Measurements from ENCODE around the gene DRGX. TPM values are rescaled to one million over a fixed set of nuclear protein-coding genes. Genes with fewer than 3 reads are reported as not detected.

The DRGX gene
- not detected in 2 replicates for total RNA-seq
- long read RNA-seq = 0 reads

GRCh38 chr10:49395741-49396665, at the start of gene DRGX:
Gene DRGX, minus strand, starts transcription at chr10:49396089. Its CDS starts 649 bp downstream, at chr10:49395440.
- Mint-ChIP-seq H3K4me1 (ENCODE audit: unreplicated experiment) (peaks cover 22% of the 10 kb centered on the region), H3K36me3 (ENCODE audit: unreplicated experiment) (no peaks in the 10 kb centered on the region), H3K27me3 (ENCODE audit: unreplicated experiment) (peaks cover 90% of the 10 kb centered on the region), H3K27ac (ENCODE audit: unreplicated experiment) (no peak within 1 kb of the TSS), H3K4me3 (ENCODE audit: unreplicated experiment) (peak within 1 kb of the TSS; percentile 22), H3K9me3 (ENCODE audit: unreplicated experiment) (no peaks in the 10 kb centered on the region)
- peak; percentile 34 for DNase-seq (ENCODE audit: extremely low spot score, unreplicated experiment)
- TF ChIP-seq CTCF (IDR thresholded peaks at IDR 0.05) = no peak

GRCh38 chr10:49444349-49444748, 48.5 kb upstream of the DRGX start:
- Mint-ChIP-seq H3K36me3 (ENCODE audit: unreplicated experiment) (peaks cover 22% of the 10 kb centered on the region), H3K4me1 (ENCODE audit: unreplicated experiment) (peaks cover 3% of the 10 kb centered on the region), H3K9me3 (ENCODE audit: unreplicated experiment) (peaks cover 16% of the 10 kb centered on the region), H3K27me3 (ENCODE audit: unreplicated experiment) (no peaks in the 10 kb centered on the region), H3K4me3 (ENCODE audit: unreplicated experiment) (no peak overlapping the region), H3K27ac (ENCODE audit: unreplicated experiment) (peak overlapping the region; percentile 5)
- DNase-seq (ENCODE audit: extremely low spot score, unreplicated experiment) = no peak
- TF ChIP-seq CTCF (IDR thresholded peaks at IDR 0.05) = no peak

- peaks cover 3% of the 10 kb centered on the region for H3K4me1 Mint-ChIP-seq (ENCODE audit: unreplicated experiment)
- no peak overlapping the region for H3K4me3 Mint-ChIP-seq (ENCODE audit: unreplicated experiment)
- H3K9me3 Mint-ChIP-seq (ENCODE audit: unreplicated experiment) = peaks cover 3% of the 10 kb centered on the region
- no peaks in the 10 kb centered on the region for H3K27me3 Mint-ChIP-seq (ENCODE audit: unreplicated experiment)
- peaks cover 18% of the 10 kb centered on the region for H3K36me3 Mint-ChIP-seq (ENCODE audit: unreplicated experiment)
- DNase-seq (ENCODE audit: extremely low spot score, unreplicated experiment) = no peak
- TF ChIP-seq CTCF (IDR thresholded peaks at IDR 0.05) = no peak
- no peak overlapping the region for H3K27ac Mint-ChIP-seq (ENCODE audit: unreplicated experiment)
Observed at GRCh38 chr10:49442863-49443262, 47.0 kb upstream of the DRGX start.

- no peak overlapping the region for H3K4me3 Mint-ChIP-seq (ENCODE audit: unreplicated experiment)
- H3K4me1 Mint-ChIP-seq (ENCODE audit: unreplicated experiment) = no peaks in the 10 kb centered on the region
- no peak for DNase-seq (ENCODE audit: extremely low spot score, unreplicated experiment)
- H3K27ac Mint-ChIP-seq (ENCODE audit: unreplicated experiment) = no peak overlapping the region
- no peak for TF ChIP-seq CTCF (IDR thresholded peaks at IDR 0.05)
- H3K27me3 Mint-ChIP-seq (ENCODE audit: unreplicated experiment) = no peaks in the 10 kb centered on the region
- H3K9me3 Mint-ChIP-seq (ENCODE audit: unreplicated experiment) = peaks cover 3% of the 10 kb centered on the region
- peaks cover 18% of the 10 kb centered on the region for H3K36me3 Mint-ChIP-seq (ENCODE audit: unreplicated experiment)
Observed at GRCh38 chr10:49441488-49442476, 45.9 kb upstream of the DRGX start.
